ENCODE measurements around the gene FGF14.

Gene FGF14

GRCh38 chr13:101875717-101876393 lies 526.0 kb downstream of the FGF14 start:
- Histone ChIP-seq H3K27me3 (replicated peaks) (no peaks in the 10 kb centered on the region), H3K4me3 (ENCODE audit: low read depth, low read length) (no peak overlapping the region), H3K36me3 (replicated peaks) (no peaks in the 10 kb centered on the region), H3K27ac (peak overlapping the region; percentile 38)
- in situ Hi-C loops (cut with HindIII; ENCODE audit: low pct_ligation_motif_present, low sequenced_read_pairs): no loop called here
- TF ChIP-seq CTCF (IDR thresholded peaks at IDR 0.05; ENCODE audit: low read depth, low read length, missing control alignments): no peak
- peak; percentile 92 for DNase-seq

GRCh38 chr13:101875091-101875490 lies 526.8 kb downstream of the FGF14 start:
- no peaks in the 10 kb centered on the region for H3K27me3 ChIP-seq (replicated peaks)
- no peak overlapping the region for H3K27ac ChIP-seq
- in situ Hi-C loops (cut with HindIII; ENCODE audit: low pct_ligation_motif_present, low sequenced_read_pairs): no loop called here
- no peak for DNase-seq
- TF ChIP-seq CTCF (IDR thresholded peaks at IDR 0.05; ENCODE audit: low read depth, low read length, missing control alignments): no peak
- no peak overlapping the region for H3K4me3 ChIP-seq (ENCODE audit: low read depth, low read length)
- H3K36me3 ChIP-seq (replicated peaks): no peaks in the 10 kb centered on the region

- DNase-seq: no peak
- TF ChIP-seq CTCF (IDR thresholded peaks at IDR 0.05; ENCODE audit: low read depth, low read length, missing control alignments): no peak
- in situ Hi-C loops (cut with HindIII; ENCODE audit: low pct_ligation_motif_present, low sequenced_read_pairs): no loop called here
Measured at GRCh38 chr13:101869553-101869952, 532.3 kb downstream of the FGF14 start.

GRCh38 chr13:101868585-101869469 lies 533.0 kb downstream of the FGF14 start:
- in situ Hi-C loops (cut with HindIII; ENCODE audit: low pct_ligation_motif_present, low sequenced_read_pairs): no loop called here
- H3K4me3 ChIP-seq (ENCODE audit: low read depth, low read length): no peak overlapping the region
- no peak overlapping the region for H3K27ac ChIP-seq
- no peaks in the 10 kb centered on the region for H3K27me3 ChIP-seq (replicated peaks)
- TF ChIP-seq CTCF (IDR thresholded peaks at IDR 0.05; ENCODE audit: low read depth, low read length, missing control alignments): no peak
- no peak for DNase-seq
- no peaks in the 10 kb centered on the region for H3K36me3 ChIP-seq (replicated peaks)

More at GRCh38 chr13:101869553-101869952, 532.3 kb downstream of the FGF14 start:
- Histone ChIP-seq H3K36me3 (replicated peaks) (no peaks in the 10 kb centered on the region), H3K27ac (no peak overlapping the region), H3K4me3 (ENCODE audit: low read depth, low read length) (no peak overlapping the region), H3K27me3 (replicated peaks) (no peaks in the 10 kb centered on the region)

GRCh38 chr13:101866889-101867581 lies 534.8 kb downstream of the FGF14 start:
- no peak for TF ChIP-seq CTCF (IDR thresholded peaks at IDR 0.05; ENCODE audit: low read depth, low read length, missing control alignments)
- in situ Hi-C loops (cut with HindIII; ENCODE audit: low pct_ligation_motif_present, low sequenced_read_pairs): no loop called here
- no peaks in the 10 kb centered on the region for H3K36me3 ChIP-seq (replicated peaks)
- no peak for DNase-seq
- no peaks in the 10 kb centered on the region for H3K27me3 ChIP-seq (replicated peaks)
- no peak overlapping the region for H3K4me3 ChIP-seq (ENCODE audit: low read depth, low read length)
- no peak overlapping the region for H3K27ac ChIP-seq

Data from brain microvascular endothelial cell (primary cell).